HPDE6-E6E7 (cell line): ENCODE data around the gene RNF2.
"Not testable (repeated sequence)": the region's sequence is repeated elsewhere in the genome, so short reads cannot be mapped to it uniquely, and the experiment has no call there.

Experiments used
- DNase-seq: peaks from one replicate; pipeline ENCODE4 v3.0.0; 2011; ENCODE audit warnings: missing footprints; ENCODE audit errors: extremely low spot score

RNF2 gene

DNA sequence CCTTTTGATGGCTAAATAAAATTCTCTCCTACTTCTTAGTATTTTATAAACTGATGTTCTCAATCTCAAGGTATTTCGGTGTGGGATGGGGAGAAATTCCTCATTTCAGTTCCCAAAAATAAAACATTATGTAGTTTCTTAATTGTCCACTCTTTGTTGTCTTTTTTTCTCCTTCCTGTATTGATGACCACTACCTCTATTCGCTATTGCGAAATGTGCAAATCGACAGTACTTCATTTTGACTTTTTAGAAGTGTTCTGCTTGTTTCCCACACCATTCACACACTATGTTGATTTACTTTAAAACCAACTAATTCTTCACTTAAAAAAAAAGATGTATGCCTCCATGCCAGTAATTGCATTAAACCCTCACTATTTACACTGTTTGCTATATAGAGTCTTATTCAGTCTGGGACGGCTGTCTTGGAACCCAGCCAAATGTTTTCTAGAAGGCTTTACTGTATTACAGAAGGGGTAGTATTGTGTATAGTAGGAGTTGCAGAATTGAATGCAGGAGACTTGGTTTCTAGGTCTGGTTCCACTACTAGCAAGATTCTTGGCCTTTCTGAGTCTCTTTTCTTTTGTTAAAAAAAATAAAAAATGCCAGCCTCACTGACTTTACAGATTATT lies 5.6 kb downstream of the RNF2 start:
- DNase-seq: no peak

DNA sequence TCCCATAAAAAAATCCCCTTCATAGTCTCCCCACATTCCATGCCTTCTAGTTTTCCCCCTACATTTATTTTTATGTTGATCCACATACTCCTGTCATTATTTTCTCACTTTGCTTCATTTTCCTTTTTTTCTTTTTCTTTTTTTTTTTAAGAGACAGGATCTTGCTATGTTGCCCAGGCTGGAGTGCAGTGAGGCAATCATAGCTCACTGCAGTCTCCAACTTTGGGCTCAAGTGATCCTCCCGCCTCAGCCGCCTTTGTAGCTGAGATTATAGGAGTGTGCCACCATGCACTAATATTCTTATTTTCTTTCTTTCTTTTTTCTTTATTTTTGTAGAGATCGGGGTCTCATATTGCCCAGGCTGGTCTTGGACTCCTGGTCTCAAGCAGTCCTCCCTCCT lies 7.8 kb downstream of the RNF2 start:
- DNase-seq: no peak

DNA sequence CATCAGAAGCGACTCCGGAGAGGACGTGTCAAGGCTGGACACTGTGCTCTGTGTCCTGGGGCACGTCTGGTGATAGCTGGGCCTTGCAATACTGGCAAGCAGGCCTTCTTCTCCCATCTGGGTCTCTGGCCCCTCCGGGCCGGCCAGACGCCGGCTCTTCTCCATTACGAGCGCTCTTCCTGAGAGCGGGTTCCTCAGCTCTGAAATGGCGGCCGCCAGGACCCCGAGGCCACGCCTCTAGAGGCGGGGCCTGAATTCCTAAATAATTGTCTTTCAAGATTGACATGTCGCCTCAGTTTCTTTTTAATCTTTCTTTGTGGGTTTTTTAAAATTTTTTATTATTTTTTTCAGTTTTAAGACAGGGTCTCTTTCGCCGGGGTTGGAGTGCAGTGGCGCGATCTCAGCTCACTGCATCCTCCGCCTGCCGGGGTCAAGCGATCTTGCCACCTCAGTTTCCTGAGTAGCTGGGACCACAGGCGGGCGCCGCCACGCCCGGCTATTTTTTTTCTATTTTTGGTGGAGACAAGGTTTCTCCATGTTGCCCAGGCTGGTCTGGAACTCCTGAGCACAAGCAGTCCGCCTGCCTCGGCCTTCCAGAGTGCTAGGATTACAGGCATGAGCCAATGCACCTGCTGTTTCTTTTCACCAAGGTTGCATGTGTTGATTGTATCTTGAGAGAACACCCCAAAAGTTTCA lies 9.2 kb downstream of the RNF2 start:
- DNase-seq: no peak

DNA sequence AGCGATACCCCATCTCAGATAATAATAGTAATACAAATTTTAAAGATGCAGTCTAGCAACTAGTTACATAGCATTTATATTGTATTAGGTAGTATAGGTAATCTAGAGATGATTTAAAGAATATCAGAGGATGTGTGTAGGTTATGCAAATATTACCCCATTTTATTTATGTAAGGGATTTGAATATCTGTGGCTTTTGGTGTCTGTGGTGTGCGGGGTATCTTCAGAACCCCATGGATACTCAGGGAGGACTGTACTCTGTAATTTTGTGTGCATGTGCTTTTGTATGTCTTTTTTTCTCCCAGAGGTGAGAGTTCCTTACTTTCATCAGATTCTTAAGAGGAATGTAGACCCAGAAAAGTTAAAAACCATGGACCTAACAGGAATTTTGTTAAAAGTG lies 12.8 kb downstream of the RNF2 start:
- DNase-seq: no peak

DNA sequence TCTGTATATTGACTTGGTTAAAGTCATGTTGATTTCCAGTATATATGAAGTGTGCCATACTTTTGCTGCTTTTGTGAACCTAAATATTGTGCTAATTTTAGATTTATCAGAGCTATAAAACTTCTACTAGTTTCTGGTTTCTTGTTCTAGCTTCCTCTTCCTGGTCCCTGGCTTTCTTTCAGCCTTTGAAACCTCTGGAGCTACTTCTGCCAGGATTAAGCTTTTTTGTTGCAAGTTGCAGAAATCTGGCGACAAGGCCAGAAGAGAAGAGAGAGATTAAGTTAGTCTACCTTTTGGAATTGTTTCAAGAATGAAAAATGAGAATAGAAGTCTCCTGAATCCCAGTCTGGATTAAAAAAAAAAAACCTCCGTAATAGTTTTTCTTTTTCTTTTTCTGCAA lies 13.5 kb downstream of the RNF2 start:
- DNase-seq: no peak

DNA sequence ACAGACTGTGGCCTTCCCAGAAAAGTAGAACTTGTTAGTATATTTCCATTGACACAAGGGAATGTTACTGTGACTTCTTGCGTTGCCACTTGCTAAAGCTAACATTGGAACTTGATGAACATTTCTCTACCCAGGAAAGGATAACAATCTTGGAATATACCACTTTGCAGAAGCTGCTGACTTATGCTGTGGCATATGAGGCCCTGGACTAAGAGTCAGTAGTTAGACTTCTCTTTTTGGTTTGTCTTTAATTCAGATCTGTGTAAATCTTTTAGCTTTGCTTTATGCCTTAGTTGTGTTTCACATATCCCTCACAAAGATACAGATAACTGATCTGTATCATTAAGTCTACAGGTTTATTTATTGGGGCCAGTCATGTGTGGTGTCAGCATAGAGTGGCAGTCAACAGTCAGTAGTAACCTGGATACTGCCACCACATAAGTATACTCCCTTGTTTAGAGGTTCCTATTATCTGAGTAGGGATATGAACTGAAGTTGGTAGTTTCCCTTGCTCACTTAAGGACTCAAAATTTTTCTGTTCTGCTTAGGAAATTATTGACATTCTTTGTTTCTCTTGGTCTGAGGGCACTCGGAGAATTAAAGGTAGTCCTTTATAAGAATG lies 14.7 kb downstream of the RNF2 start:
- no peak for DNase-seq

DNA sequence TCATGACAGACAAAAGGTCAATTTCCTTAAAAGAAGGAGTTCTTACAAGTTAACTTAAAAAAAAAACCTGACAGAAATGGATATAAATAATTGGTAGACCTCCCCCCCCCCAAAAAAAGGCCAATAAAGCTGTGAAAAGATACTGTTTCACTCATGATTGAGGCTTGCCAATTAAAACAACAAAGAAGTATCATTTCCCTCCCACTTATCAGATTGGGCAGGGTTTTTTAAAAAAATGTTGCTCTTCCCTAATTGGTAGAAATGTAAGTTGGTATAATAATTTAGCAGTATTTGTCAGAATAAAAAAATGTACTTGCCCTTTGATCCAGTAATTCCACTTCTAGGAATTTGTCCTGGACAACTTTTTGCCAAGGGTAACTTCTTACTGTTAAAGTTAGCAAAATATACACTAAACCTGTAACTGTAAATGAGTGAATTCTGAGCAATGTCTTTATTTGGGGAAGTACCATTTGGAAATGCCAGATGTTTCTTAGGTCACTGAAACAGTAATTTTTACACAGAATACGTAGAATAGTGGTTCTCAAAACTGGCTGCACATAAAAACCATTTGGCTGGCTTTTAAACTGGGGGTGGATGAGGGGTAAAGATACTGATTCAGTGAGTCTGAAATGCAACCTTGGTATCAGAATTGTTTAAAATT lies 17.5 kb downstream of the RNF2 start:
- no peak for DNase-seq

DNA sequence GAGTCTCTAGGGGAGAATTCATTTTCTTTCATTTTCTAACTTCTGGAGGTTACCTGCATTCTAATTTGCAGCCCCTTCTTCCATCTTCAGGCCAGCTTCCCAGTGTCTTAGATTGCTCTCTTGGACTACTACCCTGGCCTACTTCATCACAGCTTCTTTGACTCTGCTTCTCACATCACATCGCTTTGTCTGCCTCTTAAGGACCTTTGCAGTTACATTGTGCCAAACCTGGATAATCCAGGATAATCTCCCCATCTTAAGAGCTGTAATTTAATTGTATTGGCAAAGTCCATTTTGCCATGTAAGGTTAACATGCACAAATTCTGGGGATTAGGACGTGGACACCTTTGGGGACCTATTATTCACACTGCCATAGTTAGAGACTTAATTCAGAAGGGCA lies 18.4 kb downstream of the RNF2 start:
- DNase-seq: no peak

DNA sequence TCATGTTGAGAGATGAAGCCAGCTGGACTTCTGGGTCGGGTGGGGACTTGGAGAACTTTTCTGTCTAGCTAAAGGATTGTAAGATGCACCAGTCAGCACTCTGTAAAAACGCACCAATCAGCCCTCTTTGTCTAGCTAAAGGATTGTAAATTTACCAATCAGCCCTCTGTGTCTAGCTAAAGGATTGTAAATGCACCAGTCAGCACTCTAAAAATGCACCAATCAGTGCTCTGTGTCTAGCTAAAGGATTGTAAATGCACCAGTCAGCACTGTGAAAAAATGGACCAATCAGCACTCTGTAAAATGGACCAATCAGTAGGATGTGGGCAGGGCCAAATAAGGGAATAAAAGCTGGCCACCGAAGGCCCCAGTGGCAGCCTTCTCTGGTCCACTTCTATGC lies 19.6 kb downstream of the RNF2 start:
- DNase-seq: not testable (repeated sequence)

DNA sequence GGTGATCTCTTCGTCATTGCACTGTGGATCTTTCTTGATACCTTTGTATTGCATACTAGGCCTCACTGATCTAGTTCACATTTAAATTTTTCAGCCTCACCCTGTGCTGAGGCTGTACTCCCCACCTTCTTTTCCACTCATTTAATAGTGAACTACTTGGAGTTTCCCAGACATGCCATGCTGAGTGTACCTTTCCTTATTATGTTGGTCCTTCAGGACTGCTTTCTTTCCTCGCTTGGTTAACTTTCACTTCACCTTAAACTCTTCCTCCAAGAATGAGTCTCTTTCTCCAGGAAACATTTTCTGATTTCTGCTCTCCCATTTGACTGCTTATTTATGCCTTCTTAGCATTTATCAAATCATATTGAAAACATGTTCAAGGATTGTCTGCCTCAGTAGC lies 20.8 kb downstream of the RNF2 start:
- no peak for DNase-seq

DNA sequence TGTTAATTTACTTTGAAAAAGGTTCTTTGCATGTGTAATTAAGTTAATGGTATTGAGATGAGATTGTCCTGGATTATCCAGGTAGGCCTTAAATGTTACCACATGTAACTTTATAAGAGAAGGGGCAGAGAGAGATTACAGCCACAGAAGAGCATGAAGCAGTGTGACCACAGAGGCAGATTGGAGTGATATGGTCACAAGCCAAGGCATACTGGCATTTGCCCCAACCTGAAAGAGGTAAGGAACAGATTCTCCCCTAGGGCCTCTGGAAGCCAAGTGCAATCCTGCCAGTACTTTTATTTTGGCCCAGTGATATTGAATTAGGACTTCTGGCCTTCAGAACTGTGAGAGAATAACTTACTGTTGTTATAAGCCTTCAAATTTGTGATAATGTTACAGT lies 23.0 kb downstream of the RNF2 start:
- DNase-seq: no peak

DNA sequence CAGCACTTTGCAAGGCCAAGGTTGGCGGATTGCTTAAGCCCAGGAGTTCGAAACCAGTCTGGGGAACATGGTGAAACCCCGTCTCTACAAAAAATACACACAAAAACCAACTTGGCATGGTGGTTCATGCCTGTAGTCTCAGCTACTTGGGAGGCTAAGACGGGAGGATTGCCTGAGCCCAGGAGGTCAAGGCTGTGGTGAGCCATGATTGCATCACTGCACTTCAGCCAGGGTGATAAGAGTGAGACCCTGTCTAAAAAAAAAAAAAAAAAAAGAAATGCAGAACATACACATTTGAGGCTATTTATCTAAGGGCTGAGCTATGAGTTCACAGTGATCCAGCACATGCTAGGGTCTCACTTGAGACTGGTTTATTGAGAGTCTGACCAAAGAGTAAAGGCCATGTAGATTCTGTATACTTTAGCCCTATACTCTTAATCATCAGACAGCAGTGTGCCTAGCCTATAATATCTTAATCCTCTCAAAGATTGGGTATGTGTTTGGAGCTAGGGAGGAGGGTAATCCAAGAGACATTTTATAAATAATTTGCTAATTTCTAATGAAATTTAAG lies 23.9 kb downstream of the RNF2 start:
- no peak for DNase-seq

DNA sequence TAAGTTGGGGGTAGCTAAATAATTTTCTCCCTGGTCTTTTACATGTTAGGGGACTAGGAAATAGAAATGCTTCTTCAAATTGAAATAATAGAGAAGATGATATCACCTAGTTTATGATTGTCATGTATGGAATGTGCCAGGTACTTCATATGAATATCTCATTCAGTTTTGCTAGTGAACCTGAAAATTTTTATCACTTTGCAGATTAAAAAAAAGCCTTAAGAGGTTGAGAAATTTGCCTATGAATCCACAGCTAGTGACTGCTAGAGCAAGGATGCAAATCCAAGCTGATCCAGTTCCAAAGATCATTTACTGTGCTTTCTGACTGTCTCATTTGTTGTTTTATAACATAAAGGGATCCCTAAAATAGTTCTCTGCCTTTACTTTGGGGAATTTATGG lies 24.7 kb downstream of the RNF2 start:
- DNase-seq: no peak

DNA sequence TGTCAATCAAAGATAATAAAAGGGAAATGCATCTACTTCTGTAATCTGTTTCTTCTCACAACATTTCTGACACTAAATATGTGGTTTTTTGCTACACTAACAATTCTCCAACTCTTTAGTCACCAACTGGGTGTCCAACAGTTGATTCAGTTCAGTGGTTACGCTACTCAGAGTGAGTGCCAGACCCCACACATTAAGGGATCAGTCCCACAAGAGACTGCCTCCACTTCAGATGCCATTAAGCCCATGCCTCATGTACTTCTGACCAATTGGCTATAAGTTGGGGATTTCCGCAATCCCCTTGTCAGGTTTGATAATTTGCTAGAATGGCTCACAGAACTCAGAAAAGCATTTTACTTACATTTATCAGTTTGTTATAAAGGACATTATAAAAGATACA lies 28.4 kb downstream of the RNF2 start:
- no peak for DNase-seq

DNA sequence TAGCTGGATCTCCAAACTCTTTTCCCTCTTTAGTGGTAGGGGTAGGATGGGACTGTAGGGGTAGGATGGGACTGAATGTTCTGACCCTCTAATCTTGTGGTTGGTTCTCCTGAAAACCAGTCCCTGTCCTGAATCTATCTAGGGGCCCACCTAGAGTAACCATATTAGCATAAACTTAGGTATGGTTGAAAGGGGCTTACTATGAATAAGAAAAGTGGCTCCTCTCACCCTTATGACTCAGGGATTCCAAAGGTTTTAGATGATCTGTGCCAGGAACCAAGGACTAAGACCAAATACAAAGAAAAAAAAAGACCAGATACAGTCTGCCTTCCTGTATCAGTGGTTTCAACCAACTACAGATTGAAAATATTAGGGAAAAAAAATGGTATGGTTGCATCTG lies 28.9 kb downstream of the RNF2 start:
- DNase-seq: no peak

DNA sequence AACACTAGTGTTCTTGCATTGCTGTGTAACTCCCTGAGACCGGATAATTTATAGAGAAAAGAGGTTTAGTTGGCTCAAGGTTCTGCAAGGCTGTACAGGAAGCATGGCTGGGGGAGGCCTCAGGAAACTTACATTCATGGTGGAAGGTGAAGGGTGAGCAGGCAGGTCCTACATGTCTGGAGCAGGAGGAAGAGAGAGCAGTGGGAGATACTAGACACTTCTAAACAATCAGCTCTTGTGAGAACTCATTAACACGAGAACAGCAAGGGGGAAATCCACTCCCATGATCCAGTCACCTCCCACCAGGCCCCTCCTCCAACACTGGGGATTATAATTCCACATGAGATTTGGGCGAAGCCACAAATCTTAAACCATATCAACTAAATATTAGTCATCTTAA lies 30.1 kb downstream of the RNF2 start:
- DNase-seq: no peak

DNA sequence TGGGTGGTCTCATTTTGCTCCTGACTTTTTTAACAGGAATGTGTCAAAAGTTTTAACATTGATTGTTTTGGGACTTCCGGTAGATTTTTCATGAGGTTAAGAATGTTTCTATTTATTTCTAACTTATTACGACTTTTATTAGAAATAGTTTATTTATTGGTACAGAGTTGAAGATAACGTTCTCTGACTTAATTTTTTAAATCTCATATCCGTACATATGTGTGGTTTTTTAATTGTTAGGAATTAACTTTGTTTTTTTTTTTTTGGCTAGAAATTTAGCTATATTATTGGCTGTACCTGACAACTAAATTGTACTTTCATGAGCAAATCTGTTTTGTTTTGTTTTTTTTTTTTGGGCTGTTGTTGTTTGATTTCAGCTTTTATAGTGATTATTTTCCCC lies 32.0 kb downstream of the RNF2 start:
- DNase-seq: no peak

DNA sequence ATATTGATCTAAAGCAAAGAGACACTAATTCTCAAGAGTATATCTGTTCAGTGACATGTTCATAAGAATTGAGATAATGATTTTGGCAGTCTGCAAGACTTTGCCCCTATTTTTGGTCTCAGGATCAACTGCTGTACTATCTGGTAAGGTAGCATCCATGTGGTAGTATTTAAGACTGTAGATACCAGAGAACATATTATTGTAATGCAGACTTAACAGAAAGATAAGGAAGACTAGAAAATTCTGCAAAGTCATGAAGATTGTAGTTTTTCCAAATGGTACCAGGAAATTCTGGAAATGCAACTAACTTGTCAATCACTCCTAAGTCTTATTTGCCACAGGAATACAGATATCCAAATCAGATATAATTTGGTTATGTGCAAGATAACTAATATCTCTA lies 35.1 kb downstream of the RNF2 start:
- DNase-seq: no peak

DNA sequence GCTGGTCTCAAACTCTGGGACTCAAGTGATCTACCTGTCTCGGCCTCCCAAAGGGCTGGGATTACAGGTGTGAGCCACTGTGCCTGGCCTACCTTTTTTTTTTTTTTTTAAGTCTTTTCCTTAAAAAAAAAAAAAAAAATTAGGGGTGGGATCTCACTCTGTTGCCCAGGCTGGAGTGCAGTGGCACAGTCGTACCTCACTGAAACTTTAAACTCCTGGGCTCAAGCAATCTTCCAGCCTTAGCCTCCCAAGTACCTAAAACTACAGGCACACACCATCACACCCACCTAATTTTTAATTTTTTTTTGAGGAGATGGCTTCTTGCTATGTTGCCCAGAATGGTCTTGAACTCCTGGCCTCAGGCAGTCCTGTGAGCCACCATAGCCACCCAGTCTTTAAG lies 38.5 kb downstream of the RNF2 start:
- DNase-seq: no peak

DNA sequence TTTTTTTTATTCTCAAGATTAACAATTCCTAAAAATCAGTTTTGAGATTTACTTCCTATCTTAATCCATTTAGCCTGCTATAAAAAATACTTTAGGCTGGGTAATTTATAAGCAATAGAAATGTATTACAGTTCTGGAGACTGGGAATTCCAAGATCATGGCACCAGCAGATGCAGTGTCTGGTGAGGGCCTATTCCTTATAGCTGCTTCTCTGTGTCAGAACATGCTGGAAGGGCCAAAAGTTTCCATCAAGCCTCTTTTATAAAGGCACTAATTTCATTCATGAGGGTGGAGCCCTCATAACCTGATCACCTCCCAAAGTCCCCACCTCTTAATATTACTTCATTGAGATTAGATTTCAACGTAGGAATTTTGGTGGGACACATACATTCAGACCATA lies 41.7 kb downstream of the RNF2 start:
- no peak for DNase-seq

DNA sequence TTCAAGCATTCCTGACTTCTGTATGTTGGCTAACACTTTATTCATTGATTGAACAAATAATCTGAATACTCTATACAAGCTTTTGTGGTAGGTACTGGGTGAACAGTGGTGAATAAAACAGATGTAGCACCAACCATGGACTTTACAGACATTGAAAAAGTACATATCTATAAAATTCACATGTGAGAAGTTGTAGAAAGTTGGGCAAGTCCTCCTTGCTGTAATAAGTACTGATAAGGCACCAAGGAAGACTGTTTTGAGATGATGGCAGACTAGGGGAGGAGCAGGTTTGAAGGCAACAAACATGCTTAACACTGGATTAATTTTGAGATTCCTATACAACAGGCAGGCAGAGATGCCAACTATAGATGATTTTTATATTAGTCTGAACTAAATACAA lies 42.4 kb downstream of the RNF2 start:
- DNase-seq: no peak

DNA sequence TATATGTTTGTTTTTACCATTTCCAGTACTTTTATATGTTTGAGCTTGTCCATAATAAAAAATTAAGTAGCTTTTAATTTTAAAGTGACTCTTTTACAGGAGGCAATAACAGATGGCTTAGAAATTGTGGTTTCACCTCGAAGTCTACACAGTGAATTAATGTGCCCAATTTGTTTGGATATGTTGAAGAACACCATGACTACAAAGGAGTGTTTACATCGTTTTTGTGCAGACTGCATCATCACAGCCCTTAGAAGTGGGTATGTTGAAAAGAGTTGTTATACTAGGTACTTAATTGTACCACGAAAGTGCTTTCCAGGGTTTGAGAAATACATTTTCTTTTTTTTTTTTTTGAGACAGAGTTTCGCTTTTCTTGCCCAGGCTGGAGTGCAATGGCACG lies 46.1 kb downstream of the RNF2 start:
- DNase-seq: no peak

DNA sequence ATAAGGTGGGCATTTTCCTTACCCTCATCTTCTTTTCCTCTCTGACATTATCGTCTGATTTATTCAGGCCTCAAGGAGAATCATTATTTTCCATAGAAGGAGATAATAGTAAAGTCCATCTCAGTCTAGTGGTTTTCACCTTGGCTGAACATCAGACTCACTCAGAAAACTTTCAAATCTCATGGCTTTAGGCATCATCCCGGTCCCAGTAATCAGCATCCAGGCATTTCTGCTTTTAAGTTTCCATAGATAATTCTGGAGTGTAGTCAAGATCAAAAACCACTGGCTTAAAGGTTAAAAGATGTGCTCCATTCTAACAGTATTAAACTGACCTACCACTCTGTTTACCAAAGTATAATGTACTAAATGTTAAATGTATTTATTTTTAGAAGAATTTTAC lies 49.4 kb downstream of the RNF2 start:
- DNase-seq: no peak
